GM23338 (cell line): ENCODE measurements around the gene MXRA7. TPM values are rescaled to one million over a fixed set of nuclear protein-coding genes. Genes with fewer than 3 reads are reported as not detected.

ENCODE experiments used
- ATAC-seq: fragments of 200-7000 bp; cut with Tn5 transposase; 3 replicates; pipeline ENCODE4 v1.9.1; 2020
- DNase-seq: peaks from one replicate; pipeline ENCODE4 v3.0.0-alpha.2; 2015; ENCODE audit warnings: low spot score
- H2AFZ ChIP-seq: fragments of 200-600 bp; sonication (generic); 2 replicates; pipeline ENCODE4 v1.8.0; 2016; ENCODE audit warnings: antibody characterized with exemption, mild to moderate bottlenecking, moderate library complexity
- H3F3A ChIP-seq: fragments of 200-600 bp; sonication (generic); replicated peaks from 2 replicates; pipeline ENCODE4 v1.8.0; 2017; ENCODE audit warnings: antibody characterized with exemption, mixed run types, low read depth
- H3K27ac ChIP-seq: fragments of 200-600 bp; sonication (generic); 2 replicates; pipeline ENCODE4 v1.6.1; 2016; ENCODE audit warnings: low read depth
- H3K27me3 ChIP-seq: fragments of 200-600 bp; sonication (generic); 2 replicates; pipeline ENCODE4 v1.8.0; 2016; ENCODE audit warnings: mild to moderate bottlenecking, mixed run types, moderate library complexity; ENCODE audit not compliant: insufficient read depth
- H3K36me3 ChIP-seq: fragments of 200-600 bp; sonication (generic); 2 replicates; pipeline ENCODE4 v1.8.0; 2016; ENCODE audit warnings: mild to moderate bottlenecking; ENCODE audit not compliant: insufficient read depth
- H3K4me1 ChIP-seq: fragments of 200-600 bp; sonication (generic); 2 replicates; pipeline ENCODE4 v1.8.0; 2016; ENCODE audit warnings: mild to moderate bottlenecking, moderate library complexity; ENCODE audit not compliant: insufficient read depth
- H3K4me2 ChIP-seq: fragments of 200-600 bp; sonication (generic); 2 replicates; pipeline ENCODE4 v1.7.1; 2017; ENCODE audit warnings: mixed run types
- H3K4me3 ChIP-seq: fragments of 200-600 bp; sonication (generic); 2 replicates; pipeline ENCODE4 v1.6.1; 2016; ENCODE audit warnings: mixed run types
- H3K79me2 ChIP-seq: fragments of 200-600 bp; sonication (generic); replicated peaks from 2 replicates; pipeline ENCODE4 v1.8.0; 2017; ENCODE audit warnings: mild to moderate bottlenecking; ENCODE audit not compliant: insufficient read depth
- H3K9me2 ChIP-seq: fragments of 200-600 bp; sonication (generic); 2 replicates; pipeline ENCODE4 v1.8.0; 2017; ENCODE audit not compliant: insufficient read depth
- H4K20me1 ChIP-seq: fragments of 200-600 bp; sonication (generic); replicated peaks from 2 replicates; pipeline ENCODE4 v1.8.0; 2017; ENCODE audit warnings: mild to moderate bottlenecking; ENCODE audit not compliant: insufficient read depth
- H3K27ac Mint-ChIP-seq: 2 replicates; pipeline ENCODE4 v1.8.0; 2020; ENCODE audit warnings: inconsistent platforms, mild to moderate bottlenecking, moderate library complexity, mixed read lengths
- H3K27me3 Mint-ChIP-seq: 3 replicates; pipeline ENCODE4 v1.8.0; 2022; ENCODE audit warnings: low read depth, mild to moderate bottlenecking, moderate library complexity, mixed read lengths, inconsistent platforms; ENCODE audit not compliant: insufficient read depth, poor library complexity
- H3K36me3 Mint-ChIP-seq: 3 replicates; pipeline ENCODE4 v1.8.0; 2021; ENCODE audit warnings: low read depth, mild to moderate bottlenecking, inconsistent platforms, moderate library complexity, mixed read lengths
- H3K4me1 Mint-ChIP-seq: 3 replicates; pipeline ENCODE4 v1.8.0; 2020; ENCODE audit warnings: mild to moderate bottlenecking, inconsistent platforms, mixed read lengths
- H3K4me3 Mint-ChIP-seq: 3 replicates; pipeline ENCODE4 v1.8.0; 2021; ENCODE audit warnings: moderate library complexity, mild to moderate bottlenecking, inconsistent platforms, mixed read lengths
- H3K9me3 Mint-ChIP-seq: 3 replicates; pipeline ENCODE4 v1.8.0; 2020; ENCODE audit warnings: moderate library complexity, mild to moderate bottlenecking, inconsistent platforms, mixed read lengths
- CREB1 ChIP-seq: fragments of 250-450 bp; sonication (Bioruptor Pico); IDR thresholded peaks from 2 replicates; pipeline ENCODE4 v1.5.0; 2020; ENCODE audit warnings: low read depth, mild to moderate bottlenecking, moderate library complexity
- CTCF ChIP-seq, 2 experiments: fragments of 200-600 bp in 1 of 2; sonication (generic) in 1 of 2; conservative IDR thresholded peaks; 2 replicates each; pipeline versions ENCODE4 v1.5.1 to v1.6.1; 2016 to 2017; ENCODE audit warnings: antibody characterized with exemption in 2 of 2, low read depth in 2 of 2, mild to moderate bottlenecking in 2 of 2, moderate library complexity in 1 of 2
- ETS1 ChIP-seq: IDR thresholded peaks from 2 replicates; pipeline ENCODE4 v1.6.1; 2016; ENCODE audit warnings: antibody characterized with exemption
- EZH2 ChIP-seq: fragments of 200-600 bp; sonication (generic); IDR thresholded peaks from one replicate; pipeline ENCODE4 v1.8.0; 2017; ENCODE audit warnings: antibody characterized with exemption, mild to moderate bottlenecking, low read depth; ENCODE audit not compliant: unreplicated experiment
- EZH2phosphoT487 ChIP-seq: fragments of 200-600 bp; sonication (generic); IDR thresholded peaks from one replicate; pipeline ENCODE4 v1.8.1; 2018; ENCODE audit warnings: antibody characterized with exemption; ENCODE audit not compliant: unreplicated experiment
- JUNB ChIP-seq: IDR thresholded peaks from one replicate; pipeline ENCODE4 v1.6.1; 2016; ENCODE audit warnings: antibody characterized with exemption; ENCODE audit not compliant: unreplicated experiment
- NANOG ChIP-seq: IDR thresholded peaks from 2 replicates; pipeline ENCODE4 v1.6.1; 2016; ENCODE audit warnings: antibody characterized with exemption, borderline replicate concordance
- POLR2AphosphoS5 ChIP-seq: IDR thresholded peaks from 2 replicates; pipeline ENCODE4 v1.6.1; 2016; ENCODE audit warnings: antibody characterized with exemption, low read depth
- REST ChIP-seq: IDR thresholded peaks from one replicate; pipeline ENCODE4 v1.6.1; 2018; ENCODE audit warnings: antibody characterized with exemption; ENCODE audit not compliant: unreplicated experiment
- STAT1 ChIP-seq: IDR thresholded peaks from one replicate; pipeline ENCODE4 v1.6.1; 2016; ENCODE audit warnings: antibody characterized with exemption; ENCODE audit not compliant: unreplicated experiment
- ZNF114 ChIP-seq: fragments of 250-450 bp; sonication (Bioruptor Pico); IDR thresholded peaks from 2 replicates; pipeline ENCODE4 v1.5.0; 2020; ENCODE audit warnings: mild to moderate bottlenecking, moderate library complexity
- ZNF331 ChIP-seq: fragments of 250-450 bp; sonication (Bioruptor Pico); IDR thresholded peaks from 2 replicates; pipeline ENCODE4 v1.5.0; 2020; ENCODE audit warnings: low read depth, mild to moderate bottlenecking, moderate library complexity
- ZNF462 ChIP-seq: fragments of 250-450 bp; sonication (Bioruptor Pico); IDR thresholded peaks from 2 replicates; pipeline ENCODE4 v1.5.0; 2020; ENCODE audit warnings: mild to moderate bottlenecking, moderate library complexity
- polyA plus RNA-seq: library from polyadenylated mRNA; unstranded; fragments of >200 nt; fragmentation: Nextera tagmentation; extraction: Ambion mirVana; gene quantifications from 2 replicates; pipeline ENCODE4 v1.2.1, GENCODE V29; 2016
- total RNA-seq: library from RNA; depleted of rRNA; stranded (reverse); fragments of >200 nt; shearing (Covaris generic); gene quantifications from 2 replicates; pipeline ENCODE4 v1.2.3, GENCODE V29; 2014

The MXRA7 gene
- total and polyA plus RNA-seq, 2 experiments from 2014 or later = 12.1 to 46.6 TPM

- H3K36me3 Mint-ChIP-seq = no peaks in the 10 kb centered on the region
- no peak overlapping the region for H3K4me3 Mint-ChIP-seq
- ATAC-seq = peak; percentile 58
Observed at GRCh38 chr17:76659928-76660655, 50.7 kb downstream of the MXRA7 start.

More at GRCh38 chr17:76659928-76660655, 50.7 kb downstream of the MXRA7 start:
- Histone ChIP-seq H3F3A (no peaks in the 10 kb centered on the region), H3K27me3 (no peaks in the 10 kb centered on the region), H3K79me2 (no peaks in the 10 kb centered on the region), H2AFZ (peak overlapping the region; percentile 93), H3K9me2 (no peaks in the 10 kb centered on the region), H3K4me1 (no peaks in the 10 kb centered on the region), H3K36me3 (no peaks in the 10 kb centered on the region), H3K4me3 (no peak overlapping the region), H3K27ac (no peak overlapping the region), H4K20me1 (no peaks in the 10 kb centered on the region), H3K4me2 (no peak overlapping the region)
- Mint-ChIP-seq H3K4me1 (peaks cover 10% of the 10 kb centered on the region), H3K27ac (no peak overlapping the region), H3K9me3 (no peaks in the 10 kb centered on the region), H3K27me3 (peaks cover 13% of the 10 kb centered on the region)
- DNase-seq = no peak
- no peak for TF ChIP-seq ZNF462 (CRISPR knock-in tag)
- TF ChIP-seq STAT1 = no peak
- no peak for TF ChIP-seq CREB1 (CRISPR knock-in tag)
- TF ChIP-seq JUNB = no peak
- no peak for TF ChIP-seq EZH2
- TF ChIP-seq NANOG = no peak
- no peak for TF ChIP-seq REST
- TF ChIP-seq POLR2AphosphoS5 = no peak
- no peak for TF ChIP-seq ZNF331 (CRISPR knock-in tag)
- TF ChIP-seq ZNF114 (CRISPR knock-in tag) = no peak
- TF ChIP-seq ETS1 = no peak
- no peak for TF ChIP-seq EZH2phosphoT487
- TF ChIP-seq CTCF (conservative IDR thresholded peaks at IDR 0.05; ENCODE audit: low read depth in 2 of 2) = no peak
